Smooth muscle cell (in vitro differentiated cells): ENCODE data around the gene NACC2. TPM values are rescaled to one million over a fixed set of nuclear protein-coding genes. Genes with fewer than 3 reads are reported as not detected.

Experiments
- DNase-seq: peaks from one replicate; lab custom pipeline; 2025; ENCODE audit not compliant: unreplicated experiment; lab: John Stamatoyannopoulos, UW
- H2AFZ ChIP-seq: fragments of 200-600 bp; sonication (generic); 2 replicates; pipeline ENCODE4 v1.6.0; 2016; ENCODE audit warnings: antibody characterized with exemption, low read depth, mild to moderate bottlenecking
- H3F3A ChIP-seq: fragments of 200-600 bp; sonication (generic); 2 replicates; pipeline ENCODE4 v1.6.0; 2017; ENCODE audit warnings: antibody characterized with exemption, low read depth
- H3K27ac ChIP-seq: fragments of 200-600 bp; sonication (generic); 2 replicates; pipeline ENCODE4 v1.5.1; 2016; ENCODE audit warnings: low read depth, mild to moderate bottlenecking
- H3K27me3 ChIP-seq: fragments of 200-600 bp; sonication (generic); 2 replicates; pipeline ENCODE4 v1.6.1; 2016; ENCODE audit warnings: low read depth, mild to moderate bottlenecking
- H3K36me3 ChIP-seq: fragments of 200-600 bp; sonication (generic); 2 replicates; pipeline ENCODE4 v1.5.1; 2016; ENCODE audit warnings: low read depth
- H3K4me1 ChIP-seq: fragments of 200-600 bp; sonication (generic); 2 replicates; pipeline ENCODE4 v1.5.1; 2016; ENCODE audit warnings: low read depth
- H3K4me2 ChIP-seq: fragments of 200-600 bp; sonication (generic); 2 replicates; pipeline ENCODE4 v1.6.0; 2016; ENCODE audit warnings: mild to moderate bottlenecking
- H3K4me3 ChIP-seq: fragments of 200-600 bp; sonication (generic); 2 replicates; pipeline ENCODE4 v1.5.1; 2016; ENCODE audit warnings: mild to moderate bottlenecking
- H3K79me2 ChIP-seq: fragments of 200-600 bp; sonication (generic); 2 replicates; pipeline ENCODE4 v1.6.0; 2016; ENCODE audit warnings: low read depth, mild to moderate bottlenecking
- H3K9ac ChIP-seq: fragments of 200-600 bp; sonication (generic); 2 replicates; pipeline ENCODE4 v1.6.0; 2016; ENCODE audit warnings: low read depth
- H3K9me3 ChIP-seq: fragments of 200-600 bp; sonication (generic); replicated peaks from 2 replicates; pipeline ENCODE4 v1.5.1; 2016; ENCODE audit warnings: low read depth
- H4K20me1 ChIP-seq: fragments of 200-600 bp; sonication (generic); 2 replicates; pipeline ENCODE4 v1.6.0; 2016; ENCODE audit warnings: low read depth
- CTCF ChIP-seq: fragments of 200-600 bp; sonication (generic); IDR thresholded peaks from 2 replicates; pipeline ENCODE4 v1.5.1; 2017; ENCODE audit warnings: borderline replicate concordance, mild to moderate bottlenecking, antibody characterized with exemption; ENCODE audit not compliant: insufficient read depth, poor library complexity, severe bottlenecking
- WGBS: methylation state at CpG from one replicate; pipeline ENCODE4 v1.1.7; 2016; ENCODE audit warnings: low lambda C conversion rate; 5-methylcytosine and 5-hydroxymethylcytosine counted together
- polyA plus RNA-seq: library from polyadenylated mRNA; unstranded; fragments of >200 nt; fragmentation: Nextera tagmentation; extraction: Ambion mirVana; gene quantifications from 2 replicates; pipeline ENCODE4 v1.2.1, GENCODE V29; 2016
- total RNA-seq: library from RNA; depleted of rRNA; stranded (reverse); fragments of >200 nt; gene quantifications from 2 replicates; pipeline ENCODE4 v1.2.3, GENCODE V29; 2014

The NACC2 gene
- total and polyA plus RNA-seq, 2 experiments from 2014 or later, result 6.7 to 8.8 TPM

GRCh38 chr9:136122425-136123383, 27.6 kb upstream of the NACC2 start:
- H3F3A ChIP-seq, result no peaks in the 10 kb centered on the region
- H3K9me3 ChIP-seq, result no peaks in the 10 kb centered on the region
- WGBS, result 43% methylated on average over 44 of the region's 45 CpGs
- no peak overlapping the region for H2AFZ ChIP-seq
- H3K27me3 ChIP-seq, result no peaks in the 10 kb centered on the region
- H3K36me3 ChIP-seq, result no peaks in the 10 kb centered on the region
- H3K4me2 ChIP-seq, result peak overlapping the region; percentile 70
- DNase-seq, result peak; percentile 24
- no peaks in the 10 kb centered on the region for H4K20me1 ChIP-seq
- no peak overlapping the region for H3K27ac ChIP-seq
- H3K9ac ChIP-seq, result no peak overlapping the region
- H3K4me3 ChIP-seq, result no peak overlapping the region
- H3K4me1 ChIP-seq, result peaks cover 10% of the 10 kb centered on the region
- peaks cover 9% of the 10 kb centered on the region for H3K79me2 ChIP-seq
- TF ChIP-seq CTCF, result peak; percentile 99

- Histone ChIP-seq H3K4me1 (peaks cover 14% of the 10 kb centered on the region), H3K36me3 (no peaks in the 10 kb centered on the region), H3K9ac (no peak overlapping the region), H2AFZ (no peak overlapping the region), H4K20me1 (peaks cover 7% of the 10 kb centered on the region), H3K4me3 (no peak overlapping the region), H3K4me2 (no peak overlapping the region), H3F3A (no peaks in the 10 kb centered on the region), H3K79me2 (peaks cover 17% of the 10 kb centered on the region), H3K27me3 (no peaks in the 10 kb centered on the region), H3K9me3 (no peaks in the 10 kb centered on the region), H3K27ac (no peak overlapping the region)
- 95% methylated on average over 9 of the region's 9 CpGs for WGBS
- no peak for TF ChIP-seq CTCF
- DNase-seq, result no peak
These were observed 26.7 kb upstream of the NACC2 start for GRCh38 chr9:136121801-136122200.

- H3K4me3 ChIP-seq, result no peak overlapping the region
- H3K4me1 ChIP-seq, result peaks cover 14% of the 10 kb centered on the region
- H2AFZ ChIP-seq, result no peak overlapping the region
- H3K36me3 ChIP-seq, result no peaks in the 10 kb centered on the region
- 96% methylated on average over 18 of the region's 18 CpGs for WGBS
- H3K4me2 ChIP-seq, result no peak overlapping the region
- peaks cover 7% of the 10 kb centered on the region for H4K20me1 ChIP-seq
- no peak for TF ChIP-seq CTCF
- no peaks in the 10 kb centered on the region for H3F3A ChIP-seq
- no peak overlapping the region for H3K27ac ChIP-seq
- no peak for DNase-seq
- H3K9ac ChIP-seq, result no peak overlapping the region
- H3K79me2 ChIP-seq, result peaks cover 25% of the 10 kb centered on the region
- H3K9me3 ChIP-seq, result no peaks in the 10 kb centered on the region
- no peaks in the 10 kb centered on the region for H3K27me3 ChIP-seq
These were observed 25.4 kb upstream of the NACC2 start for GRCh38 chr9:136120438-136120844.
